KOPT-K1 (cell line): Measurements from ENCODE around the gene DNAJC8.

ENCODE experiments used
- H3K27ac ChIP-seq: fragments of 200-600 bp; sonication (generic); 2 replicates; pipeline ENCODE4 v1.5.1; 2016; ENCODE audit warnings: antibody characterized with exemption, mild to moderate bottlenecking, low read depth, low read length; ENCODE audit not compliant: poor library complexity, severe bottlenecking
- H3K36me3 ChIP-seq: fragments of 200-600 bp; sonication (generic); 2 replicates; pipeline ENCODE4 v1.5.1; 2017; ENCODE audit warnings: antibody characterized with exemption, mild to moderate bottlenecking, low read length, moderate library complexity; ENCODE audit not compliant: insufficient read depth
- H3K9me3 ChIP-seq: fragments of 200-600 bp; sonication (generic); 2 replicates; pipeline ENCODE4 v1.5.1; 2017; ENCODE audit warnings: antibody characterized with exemption, low read length, mild to moderate bottlenecking; ENCODE audit not compliant: insufficient read depth, poor library complexity, severe bottlenecking

The DNAJC8 gene

GRCh38 chr1:28197682-28198415, 35.0 kb downstream of the DNAJC8 start:
- Histone ChIP-seq H3K9me3 (peaks cover 4% of the 10 kb centered on the region), H3K36me3 (peaks cover 49% of the 10 kb centered on the region), H3K27ac (no peak overlapping the region)

- peaks cover 37% of the 10 kb centered on the region for H3K36me3 ChIP-seq
- H3K27ac ChIP-seq: no peak overlapping the region
- H3K9me3 ChIP-seq: peaks cover 4% of the 10 kb centered on the region
These were observed 36.5 kb downstream of the DNAJC8 start for GRCh38 chr1:28196330-28196729.

DNA sequence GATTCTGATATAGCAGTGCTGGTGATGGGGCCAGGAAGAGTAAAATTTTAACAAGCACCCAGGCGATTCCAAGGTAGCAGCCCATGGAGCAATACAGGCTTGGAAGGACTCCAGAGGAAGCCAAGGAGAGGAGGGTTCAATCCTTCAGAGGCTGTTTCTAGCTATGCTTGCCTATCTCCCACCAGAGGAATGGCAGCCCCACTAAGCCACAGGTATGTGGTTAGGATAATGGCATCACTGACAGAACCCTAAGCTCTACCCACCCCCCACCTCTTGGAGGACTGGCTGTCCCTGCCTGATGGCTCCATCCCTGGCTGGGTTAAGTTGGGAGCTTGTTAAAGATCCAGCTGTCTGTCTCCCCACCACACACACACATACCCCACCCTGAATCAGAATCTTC, 37.0 kb downstream of the DNAJC8 start:
- Histone ChIP-seq H3K9me3 (peaks cover 4% of the 10 kb centered on the region), H3K36me3 (peaks cover 32% of the 10 kb centered on the region), H3K27ac (no peak overlapping the region)

- no peak overlapping the region for H3K27ac ChIP-seq
- peaks cover 4% of the 10 kb centered on the region for H3K9me3 ChIP-seq
- peaks cover 19% of the 10 kb centered on the region for H3K36me3 ChIP-seq
These were observed 38.3 kb downstream of the DNAJC8 start for GRCh38 chr1:28194326-28195035.

- peaks cover 12% of the 10 kb centered on the region for H3K36me3 ChIP-seq
- H3K9me3 ChIP-seq: no peaks in the 10 kb centered on the region
- H3K27ac ChIP-seq: no peak overlapping the region
These were observed 39.1 kb downstream of the DNAJC8 start for GRCh38 chr1:28193701-28194161.

GRCh38 chr1:28190996-28191645, 41.7 kb downstream of the DNAJC8 start:
- Histone ChIP-seq H3K27ac (no peak overlapping the region), H3K36me3 (no peaks in the 10 kb centered on the region), H3K9me3 (no peaks in the 10 kb centered on the region)

DNA sequence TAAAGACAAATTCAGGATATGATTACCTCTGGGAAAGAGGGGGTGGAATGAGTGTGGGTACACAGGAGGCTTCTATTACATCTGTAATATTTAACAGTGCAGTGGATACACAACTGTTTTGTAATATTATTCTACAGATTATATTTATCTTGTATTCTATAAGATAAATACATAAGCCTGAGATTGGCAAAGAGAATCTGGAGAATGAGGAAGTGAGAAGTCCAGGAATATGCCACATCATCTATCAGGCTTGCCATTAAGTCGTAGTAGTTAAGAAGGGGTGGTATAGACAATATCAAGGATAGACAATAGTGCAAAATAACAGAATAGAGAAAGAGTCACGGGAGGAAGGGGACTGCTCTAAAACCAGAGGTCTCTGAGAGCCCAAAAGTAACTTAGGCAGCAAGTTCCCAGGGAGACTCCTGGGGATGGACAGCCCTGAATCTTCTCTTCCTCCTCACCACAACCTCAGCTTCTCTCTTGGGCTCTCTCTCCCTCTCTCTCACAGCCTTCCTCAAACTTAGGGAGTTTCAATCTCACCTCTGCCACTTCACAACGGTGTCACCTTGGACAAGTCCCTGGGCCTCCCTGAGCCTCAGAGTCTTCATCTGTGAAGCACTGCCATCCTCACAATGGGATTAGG, 42.4 kb downstream of the DNAJC8 start:
- H3K27ac ChIP-seq: no peak overlapping the region
- no peaks in the 10 kb centered on the region for H3K9me3 ChIP-seq
- no peaks in the 10 kb centered on the region for H3K36me3 ChIP-seq

DNA sequence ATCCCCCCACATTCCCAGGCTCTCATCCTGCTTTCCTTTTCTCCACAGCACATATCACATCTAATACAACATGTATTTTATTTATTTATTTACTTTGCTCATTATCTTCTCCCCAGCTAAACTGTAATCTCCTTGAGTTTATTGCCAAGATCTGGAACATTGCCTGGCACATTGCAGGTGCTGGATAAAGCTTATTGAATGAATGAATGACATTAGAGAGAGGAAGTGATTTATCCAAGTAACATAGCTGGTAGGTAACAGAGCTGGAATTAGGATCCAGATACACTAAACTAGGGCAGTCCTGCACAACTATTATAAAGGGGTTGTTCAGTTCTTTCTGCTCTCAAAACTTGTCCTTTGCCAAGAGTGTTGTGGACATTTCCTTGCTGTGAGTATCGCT, 47.8 kb downstream of the DNAJC8 start:
- Histone ChIP-seq H3K36me3 (no peaks in the 10 kb centered on the region), H3K27ac (no peak overlapping the region), H3K9me3 (no peaks in the 10 kb centered on the region)

GRCh38 chr1:28180306-28181305, 52.2 kb downstream of the DNAJC8 start:
- no peaks in the 10 kb centered on the region for H3K9me3 ChIP-seq

DNA sequence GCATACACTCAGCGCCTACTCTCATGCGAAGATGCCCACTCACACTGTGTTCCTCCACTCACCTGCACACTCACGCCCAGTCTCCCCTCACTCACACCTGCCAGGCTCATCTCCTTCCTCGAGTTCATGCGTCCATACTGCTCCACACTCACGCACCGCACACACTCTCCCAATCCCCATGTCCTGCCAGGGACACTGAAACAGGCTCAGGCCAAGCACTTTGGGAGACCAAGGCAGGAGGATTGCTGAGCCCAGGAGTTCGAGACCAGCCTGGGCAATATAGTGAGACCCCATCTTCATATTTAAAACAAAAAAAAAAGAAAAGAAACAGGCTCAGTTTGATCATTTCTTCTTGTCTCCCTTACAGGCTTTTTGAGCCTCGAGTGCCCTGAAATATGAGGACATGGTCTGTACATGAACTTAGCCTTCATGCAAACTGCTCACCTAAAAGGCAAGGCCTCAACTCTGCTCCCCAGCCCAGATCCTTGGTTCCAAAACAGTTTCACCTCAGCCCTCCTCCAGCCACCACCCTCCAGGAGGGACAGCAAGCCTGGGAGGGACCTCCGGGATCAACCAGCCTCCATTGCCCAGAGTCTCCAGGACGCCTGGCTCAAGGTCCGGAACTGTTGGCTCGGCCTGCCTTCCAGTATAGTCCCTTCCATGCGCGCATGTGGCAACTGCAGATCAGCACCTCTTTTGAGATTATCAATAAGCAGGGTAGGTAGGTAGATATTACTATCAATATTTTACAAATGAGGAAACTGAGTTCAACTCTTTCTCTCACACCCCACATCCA, 53.9 kb downstream of the DNAJC8 start:
- Histone ChIP-seq H3K27ac (no peak overlapping the region), H3K36me3 (no peaks in the 10 kb centered on the region), H3K9me3 (no peaks in the 10 kb centered on the region)

More at GRCh38 chr1:28180306-28181305, 52.2 kb downstream of the DNAJC8 start:
- H3K27ac ChIP-seq: no peak overlapping the region
- H3K36me3 ChIP-seq: no peaks in the 10 kb centered on the region

- H3K9me3 ChIP-seq: no peaks in the 10 kb centered on the region
- no peak within 1 kb of the TSS for H3K27ac ChIP-seq
- H3K36me3 ChIP-seq: no peaks in the 10 kb centered on the region
These were observed 56.0 kb downstream of the DNAJC8 start, which contains the start of gene PTAFR for GRCh38 chr1:28176492-28177470. Gene PTAFR, minus strand, starts transcription at chr1:28176690. Its CDS starts 25,669 bp downstream, at chr1:28151021.

GRCh38 chr1:28175955-28176485, 56.8 kb downstream of the DNAJC8 start:
- Histone ChIP-seq H3K9me3 (no peaks in the 10 kb centered on the region), H3K36me3 (no peaks in the 10 kb centered on the region), H3K27ac (no peak overlapping the region)
